AG09309 (cell line): ENCODE results near the gene ELMO2.
A peak's percentile ranks its signal among the peaks of the same experiment; 100 is the strongest.

Experiments used
- DNase-seq: peaks from one replicate; pipeline ENCODE4 v3.0.0-alpha.2; 2010; ENCODE audit warnings: low read depth
- H3K4me3 ChIP-seq: 2 replicates; pipeline ENCODE4 v1.5.1; 2011; ENCODE audit warnings: mild to moderate bottlenecking, low read depth, low read length, moderate library complexity; ENCODE audit not compliant: control insufficient read depth
- TF ChIP-seq, protein P1 (sequence below): IDR thresholded peaks from 2 replicates; pipeline ENCODE4 v1.5.1; 2011; ENCODE audit warnings: mild to moderate bottlenecking, low read depth, low read length, inconsistent platforms; ENCODE audit not compliant: insufficient read depth, control insufficient read depth; ENCODE audit errors: missing control alignments

ELMO2 gene

GRCh38 chr20:46364670-46365486 is 41.5 kb downstream of the ELMO2 start:
- peak overlapping the region; percentile 96 for H3K4me3 ChIP-seq
- TF ChIP-seq, protein P1, sequence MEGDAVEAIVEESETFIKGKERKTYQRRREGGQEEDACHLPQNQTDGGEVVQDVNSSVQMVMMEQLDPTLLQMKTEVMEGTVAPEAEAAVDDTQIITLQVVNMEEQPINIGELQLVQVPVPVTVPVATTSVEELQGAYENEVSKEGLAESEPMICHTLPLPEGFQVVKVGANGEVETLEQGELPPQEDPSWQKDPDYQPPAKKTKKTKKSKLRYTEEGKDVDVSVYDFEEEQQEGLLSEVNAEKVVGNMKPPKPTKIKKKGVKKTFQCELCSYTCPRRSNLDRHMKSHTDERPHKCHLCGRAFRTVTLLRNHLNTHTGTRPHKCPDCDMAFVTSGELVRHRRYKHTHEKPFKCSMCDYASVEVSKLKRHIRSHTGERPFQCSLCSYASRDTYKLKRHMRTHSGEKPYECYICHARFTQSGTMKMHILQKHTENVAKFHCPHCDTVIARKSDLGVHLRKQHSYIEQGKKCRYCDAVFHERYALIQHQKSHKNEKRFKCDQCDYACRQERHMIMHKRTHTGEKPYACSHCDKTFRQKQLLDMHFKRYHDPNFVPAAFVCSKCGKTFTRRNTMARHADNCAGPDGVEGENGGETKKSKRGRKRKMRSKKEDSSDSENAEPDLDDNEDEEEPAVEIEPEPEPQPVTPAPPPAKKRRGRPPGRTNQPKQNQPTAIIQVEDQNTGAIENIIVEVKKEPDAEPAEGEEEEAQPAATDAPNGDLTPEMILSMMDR, result no peak
- DNase-seq, result no peak

DNA sequence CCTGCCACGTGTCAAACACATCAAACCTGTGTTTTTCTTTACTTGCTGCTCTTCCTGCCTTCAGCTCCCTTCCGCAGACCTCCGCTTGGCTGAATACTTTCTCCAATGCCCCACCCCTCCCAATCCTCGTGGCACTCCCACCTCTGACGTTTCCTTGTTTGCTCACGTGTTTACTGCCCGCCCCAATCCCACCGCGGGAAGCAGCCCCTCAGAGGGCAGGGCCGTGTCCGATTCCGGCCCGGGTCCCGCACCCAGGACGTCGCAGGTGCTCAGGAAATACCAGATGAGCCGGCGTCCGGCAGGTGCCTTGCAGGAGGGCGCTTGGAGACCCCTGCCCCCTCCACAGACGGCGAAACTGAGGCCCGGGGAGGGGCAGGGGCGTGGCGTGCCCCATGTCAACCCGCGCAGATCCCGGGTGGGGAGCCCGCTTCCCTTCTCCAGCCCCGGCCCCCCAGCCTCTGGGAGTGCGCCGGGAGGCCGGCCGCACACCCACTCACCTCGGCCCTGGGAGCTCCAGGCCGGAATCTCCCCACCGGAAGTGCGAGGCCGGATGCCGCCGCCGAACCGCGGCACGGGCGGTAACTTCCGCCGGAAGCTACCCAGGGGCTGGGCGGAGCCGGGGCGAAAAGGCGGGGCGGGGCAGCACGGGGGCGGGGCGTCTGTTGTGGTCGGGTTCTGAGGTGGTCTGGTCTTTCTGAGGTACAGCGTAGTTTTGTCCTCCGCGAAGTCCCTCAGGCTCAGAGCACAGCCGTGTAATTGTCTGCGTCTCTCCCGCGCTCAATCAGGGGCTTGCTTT is 42.3 kb downstream of the ELMO2 start:
- peak; percentile 59 for DNase-seq
- TF ChIP-seq, protein P1, result no peak
- H3K4me3 ChIP-seq, result peak overlapping the region; percentile 96

GRCh38 chr20:46362921-46363867 is 43.2 kb downstream of the ELMO2 start:
- H3K4me3 ChIP-seq, result peak overlapping the region; percentile 96
- DNase-seq, result no peak
- TF ChIP-seq, protein P1, result no peak

DNA sequence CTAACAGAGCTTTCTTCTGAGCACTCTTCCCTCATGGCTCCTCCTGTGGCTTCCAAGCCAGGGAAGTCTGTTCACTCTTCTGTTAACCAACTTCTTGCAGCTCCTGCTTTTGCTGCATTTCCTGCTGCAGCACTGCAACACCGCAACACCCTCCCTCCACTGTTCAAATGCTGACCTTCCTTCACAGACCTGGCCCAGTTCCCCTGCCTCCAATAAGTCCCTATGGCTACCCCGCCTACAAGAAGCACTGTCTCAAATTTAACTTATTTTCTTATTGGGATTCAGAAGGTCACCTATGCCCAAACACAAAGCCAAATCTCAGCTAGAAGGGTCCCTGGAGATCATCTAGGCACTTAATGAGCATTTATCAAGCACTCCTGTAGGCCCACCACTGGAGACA is 44.6 kb downstream of the ELMO2 start:
- no peak overlapping the region for H3K4me3 ChIP-seq
- no peak for DNase-seq
- TF ChIP-seq, protein P1, result no peak

GRCh38 chr20:46361381-46361780 is 45.0 kb downstream of the ELMO2 start:
- no peak for DNase-seq
- no peak overlapping the region for H3K4me3 ChIP-seq
- TF ChIP-seq, protein P1, result no peak

- DNase-seq, result no peak
- H3K4me3 ChIP-seq, result no peak overlapping the region
- TF ChIP-seq, protein P1, result no peak
Measured at GRCh38 chr20:46359233-46359751, 47.1 kb downstream of the ELMO2 start.
